Muscle layer of colon (tissue), 2 donors: ENCODE results near the gene KMT2D.

ENCODE experiments used
- H3K27ac ChIP-seq: one replicate; pipeline ENCODE4 v1.7.0; 2013; ENCODE audit warnings: low read depth, mild to moderate bottlenecking, low read length, moderate library complexity
- H3K27me3 ChIP-seq, 2 donors: one replicate each; pipeline ENCODE4 v1.7.0; 2013; ENCODE audit warnings: low read length in 2 of 2, mild to moderate bottlenecking in 2 of 2; ENCODE audit not compliant: insufficient read depth in 2 of 2, control insufficient read depth in 1 of 2
- H3K36me3 ChIP-seq: one replicate; pipeline ENCODE4 v1.7.0; 2013; ENCODE audit warnings: mild to moderate bottlenecking, low read length; ENCODE audit not compliant: insufficient read depth
- H3K4me1 ChIP-seq: one replicate; pipeline ENCODE4 v1.7.0; 2013; ENCODE audit warnings: mild to moderate bottlenecking, low read length; ENCODE audit not compliant: insufficient read depth
- H3K4me3 ChIP-seq, 2 donors: one replicate each; pipeline ENCODE4 v1.7.0; 2013; ENCODE audit warnings: low read length in 2 of 2, low read depth in 1 of 2, mild to moderate bottlenecking in 1 of 2, moderate library complexity in 1 of 2
- H3K9ac ChIP-seq: one replicate; pipeline ENCODE4 v1.7.0; 2013; ENCODE audit warnings: low read length
- H3K9me3 ChIP-seq: one replicate; pipeline ENCODE4 v1.7.0; 2013; ENCODE audit warnings: mild to moderate bottlenecking, low read length
- donor health status: abdominal sarcoma.
- donor health status: Adenocarcinoma of cecum.

Gene KMT2D

GRCh38 chr12:49038291-49038955 is 22.2 kb downstream of the KMT2D start:
- no peak overlapping the region for H3K9ac ChIP-seq
- no peak overlapping the region for H3K27ac ChIP-seq
- H3K9me3 ChIP-seq = no peaks in the 10 kb centered on the region
- H3K27me3 ChIP-seq = no peaks in the 10 kb centered on the region
- no peak overlapping the region for H3K4me3 ChIP-seq
- peaks cover 89% of the 10 kb centered on the region for H3K36me3 ChIP-seq
- no peaks in the 10 kb centered on the region for H3K4me1 ChIP-seq

GRCh38 chr12:49037947-49038237 is 22.7 kb downstream of the KMT2D start:
- Histone ChIP-seq H3K9me3 (no peaks in the 10 kb centered on the region), H3K27me3 (no peaks in the 10 kb centered on the region), H3K9ac (no peak overlapping the region), H3K36me3 (peaks cover 89% of the 10 kb centered on the region), H3K4me1 (no peaks in the 10 kb centered on the region), H3K4me3 (no peak overlapping the region), H3K27ac (no peak overlapping the region)

DNA sequence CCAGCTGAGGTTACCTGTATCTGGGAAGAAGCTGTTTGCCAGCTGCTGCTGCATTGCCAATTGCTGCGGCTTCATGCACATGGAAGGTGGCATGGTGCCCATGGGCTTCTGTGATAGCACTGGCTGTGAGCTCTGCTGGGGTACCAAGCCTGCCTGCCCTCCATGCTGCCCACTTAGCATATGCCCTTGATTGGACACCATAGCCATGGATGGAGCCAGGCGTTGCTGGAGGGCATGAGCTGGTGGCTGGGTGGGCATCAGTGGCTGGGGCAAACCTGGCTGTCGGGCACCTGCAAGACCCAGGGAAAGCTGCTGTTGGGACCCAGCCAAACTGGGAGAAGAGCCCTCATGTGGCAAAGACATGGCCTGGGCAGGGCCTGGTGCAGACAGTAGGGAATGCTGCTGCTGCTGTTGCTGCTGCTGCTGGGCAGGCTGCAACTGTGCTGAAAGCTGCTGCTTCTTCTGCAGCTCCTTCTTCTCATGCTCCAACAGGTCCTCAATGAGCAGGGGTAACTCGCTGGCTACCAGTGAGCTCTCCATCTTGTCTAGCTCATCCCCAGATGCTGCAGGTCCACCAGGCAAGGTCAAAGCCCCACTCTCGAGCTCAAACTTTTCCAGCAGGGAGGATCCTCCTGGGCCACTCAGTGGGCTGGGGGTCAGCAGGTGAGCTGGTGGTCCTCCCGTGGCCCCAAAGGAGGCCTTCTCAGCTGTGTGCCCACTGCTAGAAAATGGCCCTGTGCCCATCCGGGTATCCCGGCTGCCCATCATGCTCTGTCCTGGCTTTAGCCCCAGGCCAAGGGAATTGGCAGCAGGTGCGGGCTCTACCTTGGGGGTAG is 23.3 kb downstream of the KMT2D start:
- peaks cover 89% of the 10 kb centered on the region for H3K36me3 ChIP-seq
- H3K27ac ChIP-seq = no peak overlapping the region
- no peaks in the 10 kb centered on the region for H3K9me3 ChIP-seq
- H3K9ac ChIP-seq = no peak overlapping the region
- no peak overlapping the region for H3K4me3 ChIP-seq
- no peaks in the 10 kb centered on the region for H3K27me3 ChIP-seq
- no peaks in the 10 kb centered on the region for H3K4me1 ChIP-seq

DNA sequence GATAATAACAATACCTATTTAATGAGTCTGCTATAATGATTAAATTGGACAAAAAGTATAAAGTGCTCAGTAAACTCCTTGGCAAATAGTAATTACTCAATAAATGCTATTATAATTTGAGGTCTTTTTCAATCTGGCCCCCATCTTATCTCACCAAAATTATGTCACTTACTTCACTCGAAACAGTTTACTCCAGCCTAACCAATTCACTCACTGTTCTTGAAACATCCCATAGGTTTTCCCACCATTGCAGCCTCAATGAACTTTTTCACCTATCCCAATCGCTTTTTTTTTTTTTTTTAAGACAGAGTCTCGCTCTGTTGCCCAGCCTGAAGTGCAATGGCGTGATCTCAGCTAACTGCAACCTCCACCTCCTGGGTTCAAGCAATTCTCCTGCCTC is 24.6 kb downstream of the KMT2D start:
- Histone ChIP-seq H3K27me3 (no peaks in the 10 kb centered on the region), H3K9ac (no peak overlapping the region), H3K36me3 (peaks cover 89% of the 10 kb centered on the region), H3K27ac (no peak overlapping the region), H3K4me1 (no peaks in the 10 kb centered on the region), H3K9me3 (no peaks in the 10 kb centered on the region), H3K4me3 (no peak overlapping the region)

DNA sequence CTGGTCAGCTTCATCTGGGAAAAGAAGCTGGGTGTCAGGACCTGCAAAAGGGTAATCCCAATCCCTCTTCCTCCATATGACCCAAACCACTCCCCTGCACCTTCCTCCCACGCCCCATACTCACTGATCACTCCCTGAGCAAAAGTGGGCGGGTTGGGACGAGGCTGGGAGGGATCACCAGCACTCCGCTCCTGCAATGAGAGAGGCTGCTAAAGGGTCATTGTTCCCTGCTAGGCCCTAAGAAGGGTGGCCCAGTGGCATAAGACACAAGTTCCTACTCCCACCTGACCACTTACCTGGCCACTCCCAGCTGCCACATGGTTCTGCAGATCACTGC is 26.3 kb downstream of the KMT2D start:
- Histone ChIP-seq H3K27ac (no peak overlapping the region), H3K4me3 (no peak overlapping the region), H3K4me1 (no peaks in the 10 kb centered on the region), H3K36me3 (peaks cover 75% of the 10 kb centered on the region), H3K9ac (no peak overlapping the region), H3K27me3 (no peaks in the 10 kb centered on the region), H3K9me3 (no peaks in the 10 kb centered on the region)

DNA sequence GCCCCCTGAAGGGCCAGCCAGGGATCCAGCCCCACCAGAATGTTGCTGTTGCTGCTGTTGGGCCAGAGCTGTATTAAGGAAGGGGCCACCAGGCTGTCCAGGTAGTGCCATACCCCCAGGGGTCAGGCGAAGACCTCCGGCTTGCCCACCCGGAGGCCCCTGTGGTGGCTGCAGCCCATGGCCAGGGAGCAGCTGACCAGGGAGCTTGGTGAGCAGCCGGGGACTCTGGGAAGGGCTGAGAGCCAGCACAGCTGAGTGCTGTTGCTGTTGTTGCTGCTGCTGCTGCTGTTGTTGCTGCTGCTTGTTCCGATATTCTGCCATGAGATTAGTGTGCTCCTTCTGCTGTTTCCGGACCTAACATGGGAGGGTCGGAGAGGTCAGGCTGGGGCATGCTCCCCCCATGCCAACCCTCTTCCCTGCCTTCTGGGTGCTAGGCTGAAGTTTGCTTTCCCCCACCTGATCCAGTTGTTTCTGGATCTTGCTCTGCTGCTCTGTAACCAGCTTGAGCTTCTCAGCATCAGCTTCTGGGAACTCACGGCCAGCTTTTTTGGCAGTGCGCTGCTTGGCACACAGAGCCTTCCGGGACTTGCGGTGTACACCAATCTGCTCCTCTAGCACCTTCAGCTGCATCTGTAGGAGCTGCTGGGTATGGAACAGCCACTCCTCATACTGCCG is 26.8 kb downstream of the KMT2D start:
- no peak overlapping the region for H3K4me3 ChIP-seq
- no peaks in the 10 kb centered on the region for H3K27me3 ChIP-seq
- no peaks in the 10 kb centered on the region for H3K9me3 ChIP-seq
- no peak overlapping the region for H3K9ac ChIP-seq
- peaks cover 75% of the 10 kb centered on the region for H3K36me3 ChIP-seq
- no peaks in the 10 kb centered on the region for H3K4me1 ChIP-seq
- H3K27ac ChIP-seq = no peak overlapping the region

DNA sequence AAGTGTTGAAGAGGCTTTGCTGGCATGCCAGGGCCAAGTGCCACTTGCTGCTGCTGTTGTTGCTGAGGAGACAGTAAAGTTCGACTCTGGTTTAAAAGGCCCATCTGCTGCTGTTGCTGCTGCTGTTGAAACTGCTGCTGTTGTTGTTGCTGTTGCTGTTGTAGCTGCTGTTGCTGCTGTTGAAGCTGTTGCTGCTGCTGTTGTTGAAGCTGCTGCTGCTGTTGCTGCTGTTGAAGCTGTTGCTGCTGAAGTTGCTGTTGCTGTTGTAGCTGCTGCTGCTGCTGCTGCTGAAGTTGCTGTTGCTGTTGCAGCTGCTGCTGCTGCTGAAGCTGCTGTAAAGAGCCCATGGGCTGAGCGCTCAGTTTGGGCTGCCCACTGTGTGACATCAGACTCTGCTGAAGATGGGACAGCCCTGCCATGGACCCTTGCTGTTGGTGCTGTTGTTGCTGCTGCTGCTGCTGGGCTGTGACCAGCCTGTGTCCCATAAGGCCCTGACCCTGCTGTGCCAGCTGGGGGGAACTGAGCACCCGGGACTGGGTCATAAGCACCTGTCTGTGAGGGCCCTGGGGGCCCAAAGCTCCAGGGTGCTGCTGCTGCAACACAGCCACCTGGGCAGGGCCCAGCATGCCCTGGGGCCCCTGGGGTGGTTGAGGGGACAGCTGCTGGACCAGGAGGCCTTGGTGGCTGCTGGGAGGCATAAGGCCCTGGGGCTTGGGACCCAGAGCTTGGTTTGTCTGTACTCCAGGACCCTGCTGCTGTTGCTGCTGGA is 27.7 kb downstream of the KMT2D start:
- Histone ChIP-seq H3K36me3 (peaks cover 75% of the 10 kb centered on the region), H3K4me3 (no peak overlapping the region), H3K9me3 (no peaks in the 10 kb centered on the region), H3K9ac (no peak overlapping the region), H3K27me3 (no peaks in the 10 kb centered on the region), H3K27ac (no peak overlapping the region), H3K4me1 (no peaks in the 10 kb centered on the region)

DNA sequence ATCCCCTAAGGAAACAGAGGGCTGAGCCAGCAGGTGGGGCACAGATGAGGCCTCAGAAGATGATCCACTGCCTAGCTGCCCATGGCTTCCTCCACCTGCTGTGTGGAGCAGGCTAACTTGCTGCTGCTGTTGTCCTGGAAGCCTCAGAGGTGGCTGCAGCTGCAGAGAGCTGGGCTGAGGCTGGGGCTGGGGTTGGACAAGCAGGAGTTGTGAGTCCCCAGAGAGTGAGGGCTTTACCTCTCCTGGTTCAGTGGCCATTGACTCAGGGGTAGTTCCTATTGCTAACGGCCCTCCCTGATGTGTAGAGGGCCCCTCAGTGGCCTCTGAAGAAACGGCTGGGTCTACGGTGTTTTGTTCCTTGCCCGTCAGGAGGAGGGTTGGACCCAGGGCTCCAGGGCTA is 28.3 kb downstream of the KMT2D start:
- Histone ChIP-seq H3K27ac (no peak overlapping the region), H3K27me3 (no peaks in the 10 kb centered on the region), H3K9ac (no peak overlapping the region), H3K4me3 (no peak overlapping the region), H3K4me1 (no peaks in the 10 kb centered on the region), H3K36me3 (peaks cover 76% of the 10 kb centered on the region), H3K9me3 (no peaks in the 10 kb centered on the region)

- Histone ChIP-seq H3K9me3 (no peaks in the 10 kb centered on the region), H3K9ac (no peak overlapping the region), H3K4me3 (no peak overlapping the region), H3K4me1 (no peaks in the 10 kb centered on the region), H3K36me3 (peaks cover 77% of the 10 kb centered on the region), H3K27ac (no peak overlapping the region), H3K27me3 (no peaks in the 10 kb centered on the region)
Measured at GRCh38 chr12:49031573-49032161, 28.9 kb downstream of the KMT2D start.

DNA sequence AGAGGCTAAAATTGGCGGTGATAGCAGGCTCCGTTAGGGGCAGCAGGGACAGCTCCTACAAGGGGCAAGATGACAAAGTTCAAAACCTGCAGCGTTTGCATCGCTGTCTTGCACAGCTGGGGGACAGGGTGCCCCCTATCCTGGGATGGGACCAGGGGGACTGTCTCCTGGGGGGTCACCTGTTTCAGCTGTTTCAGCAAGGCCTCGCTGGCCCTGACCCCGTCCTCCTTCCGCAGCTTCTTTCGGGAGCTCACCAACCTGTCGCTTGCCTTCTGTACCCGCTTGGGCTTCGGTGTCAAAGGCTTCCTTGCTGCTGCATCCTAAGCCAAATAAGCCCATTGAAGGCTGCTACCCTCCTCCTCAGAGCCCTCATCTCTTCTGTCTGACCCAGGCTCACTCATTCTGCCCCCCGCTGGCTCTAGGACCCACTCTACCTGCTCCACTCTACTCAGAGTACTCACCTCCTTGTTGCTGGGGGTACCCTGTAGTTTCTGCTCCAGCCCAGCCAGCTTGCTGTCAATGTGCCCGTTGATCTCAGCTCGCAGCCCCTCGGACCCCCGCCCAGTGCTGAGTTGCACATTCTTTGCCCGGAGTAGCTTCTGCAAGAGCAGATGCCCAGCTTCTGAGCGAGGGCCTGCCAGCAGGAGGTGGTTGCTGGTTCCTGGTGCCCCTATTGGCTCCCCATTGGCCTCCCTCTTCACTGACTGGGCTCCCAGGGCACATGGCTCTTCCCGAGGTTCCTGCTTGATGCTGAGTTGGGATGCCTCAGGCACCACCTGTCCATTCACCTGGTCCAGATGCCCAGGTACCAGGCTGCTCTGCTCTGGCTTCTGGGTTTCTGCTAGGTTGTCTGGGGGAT is 29.7 kb downstream of the KMT2D start:
- H3K4me1 ChIP-seq = no peaks in the 10 kb centered on the region
- no peak overlapping the region for H3K9ac ChIP-seq
- no peak overlapping the region for H3K27ac ChIP-seq
- H3K36me3 ChIP-seq = peaks cover 79% of the 10 kb centered on the region
- no peaks in the 10 kb centered on the region for H3K27me3 ChIP-seq
- H3K9me3 ChIP-seq = no peaks in the 10 kb centered on the region
- H3K4me3 ChIP-seq = no peak overlapping the region
